ENCODE data around the gene GRHL1. TPM values are rescaled to one million over a fixed set of nuclear protein-coding genes. Genes with fewer than 3 reads are reported as not detected.

Gene GRHL1
- total RNA-seq, 1 donor = 0.36 TPM

GRCh38 chr2:9964334-9964980 lies 13.0 kb downstream of the GRHL1 start:
- TF ChIP-seq CTCF (IDR thresholded peaks at IDR 0.05; ENCODE audit: extremely low read depth, low read depth, low read length) = no peak
- H3K36me3 ChIP-seq (ENCODE audit: insufficient read depth, low read length) = no peaks in the 10 kb centered on the region
- no peak overlapping the region for H3K4me3 ChIP-seq (ENCODE audit: insufficient read depth, low read length)
- H3K4me2 ChIP-seq (ENCODE audit: insufficient read depth, low read length) = no peak overlapping the region
- H4K20me1 ChIP-seq (ENCODE audit: insufficient read depth, low read length) = no peaks in the 10 kb centered on the region
- DNase-seq (ENCODE audit: insufficient read length, low spot score, missing footprints) = no peak
- H3K27ac ChIP-seq (ENCODE audit: low read depth, low read length) = no peak overlapping the region
- H3K9me3 ChIP-seq (ENCODE audit: low read depth, low read length) = no peaks in the 10 kb centered on the region
- H2AFZ ChIP-seq (ENCODE audit: low read length) = no peak overlapping the region
- H3K79me2 ChIP-seq (ENCODE audit: insufficient read depth, low read length) = no peaks in the 10 kb centered on the region
- no peaks in the 10 kb centered on the region for H3K27me3 ChIP-seq (ENCODE audit: insufficient read depth, low read length)
- H3K4me1 ChIP-seq (ENCODE audit: insufficient read depth, low read length) = no peaks in the 10 kb centered on the region

- H3K27ac ChIP-seq (ENCODE audit: low read depth, low read length) = no peak overlapping the region
- no peak for TF ChIP-seq CTCF (IDR thresholded peaks at IDR 0.05; ENCODE audit: extremely low read depth, low read depth, low read length)
- H3K4me3 ChIP-seq (ENCODE audit: insufficient read depth, low read length) = no peak overlapping the region
- H2AFZ ChIP-seq (ENCODE audit: low read length) = no peak overlapping the region
- no peaks in the 10 kb centered on the region for H3K27me3 ChIP-seq (ENCODE audit: insufficient read depth, low read length)
- no peaks in the 10 kb centered on the region for H4K20me1 ChIP-seq (ENCODE audit: insufficient read depth, low read length)
- no peak for DNase-seq (ENCODE audit: insufficient read length, low spot score, missing footprints)
- no peaks in the 10 kb centered on the region for H3K36me3 ChIP-seq (ENCODE audit: insufficient read depth, low read length)
- no peaks in the 10 kb centered on the region for H3K9me3 ChIP-seq (ENCODE audit: low read depth, low read length)
- no peak overlapping the region for H3K4me2 ChIP-seq (ENCODE audit: insufficient read depth, low read length)
- H3K4me1 ChIP-seq (ENCODE audit: insufficient read depth, low read length) = no peaks in the 10 kb centered on the region
- no peaks in the 10 kb centered on the region for H3K79me2 ChIP-seq (ENCODE audit: insufficient read depth, low read length)
Measured at GRCh38 chr2:9965119-9965822, 13.8 kb downstream of the GRHL1 start.

- Histone ChIP-seq H4K20me1 (ENCODE audit: insufficient read depth, low read length) (no peaks in the 10 kb centered on the region), H3K27me3 (ENCODE audit: insufficient read depth, low read length) (no peaks in the 10 kb centered on the region), H3K27ac (ENCODE audit: low read depth, low read length) (no peak overlapping the region), H3K36me3 (ENCODE audit: insufficient read depth, low read length) (no peaks in the 10 kb centered on the region), H3K4me1 (ENCODE audit: insufficient read depth, low read length) (no peaks in the 10 kb centered on the region), H2AFZ (ENCODE audit: low read length) (no peak overlapping the region), H3K4me2 (ENCODE audit: insufficient read depth, low read length) (no peak overlapping the region), H3K4me3 (ENCODE audit: insufficient read depth, low read length) (no peak overlapping the region), H3K79me2 (ENCODE audit: insufficient read depth, low read length) (no peaks in the 10 kb centered on the region), H3K9me3 (ENCODE audit: low read depth, low read length) (no peaks in the 10 kb centered on the region)
- DNase-seq (ENCODE audit: insufficient read length, low spot score, missing footprints) = no peak
- TF ChIP-seq CTCF (IDR thresholded peaks at IDR 0.05; ENCODE audit: extremely low read depth, low read depth, low read length) = no peak
Measured at GRCh38 chr2:9966491-9967022, 15.1 kb downstream of the GRHL1 start.

GRCh38 chr2:9967053-9967775 lies 15.7 kb downstream of the GRHL1 start:
- Histone ChIP-seq H3K4me2 (ENCODE audit: insufficient read depth, low read length) (no peak overlapping the region), H4K20me1 (ENCODE audit: insufficient read depth, low read length) (no peaks in the 10 kb centered on the region), H3K9me3 (ENCODE audit: low read depth, low read length) (no peaks in the 10 kb centered on the region), H3K4me3 (ENCODE audit: insufficient read depth, low read length) (no peak overlapping the region), H3K4me1 (ENCODE audit: insufficient read depth, low read length) (peaks cover 1% of the 10 kb centered on the region), H2AFZ (ENCODE audit: low read length) (no peak overlapping the region), H3K36me3 (ENCODE audit: insufficient read depth, low read length) (no peaks in the 10 kb centered on the region), H3K79me2 (ENCODE audit: insufficient read depth, low read length) (no peaks in the 10 kb centered on the region), H3K27ac (ENCODE audit: low read depth, low read length) (no peak overlapping the region), H3K27me3 (ENCODE audit: insufficient read depth, low read length) (no peaks in the 10 kb centered on the region)
- DNase-seq (ENCODE audit: insufficient read length, low spot score, missing footprints) = no peak
- no peak for TF ChIP-seq CTCF (IDR thresholded peaks at IDR 0.05; ENCODE audit: extremely low read depth, low read depth, low read length)

Data from osteoblast (primary cell).